Smooth muscle cell (in vitro differentiated cells): ENCODE results near the gene SEPTIN12. TPM values are rescaled to one million over a fixed set of nuclear protein-coding genes. Genes with fewer than 3 reads are reported as not detected.

Experiments used
- DNase-seq: peaks from one replicate; lab custom pipeline; 2025; ENCODE audit not compliant: unreplicated experiment; lab: John Stamatoyannopoulos, UW
- H2AFZ ChIP-seq: fragments of 200-600 bp; sonication (generic); 2 replicates; pipeline ENCODE4 v1.6.0; 2016; ENCODE audit warnings: antibody characterized with exemption, low read depth, mild to moderate bottlenecking
- H3F3A ChIP-seq: fragments of 200-600 bp; sonication (generic); 2 replicates; pipeline ENCODE4 v1.6.0; 2017; ENCODE audit warnings: antibody characterized with exemption, low read depth
- H3K27ac ChIP-seq: fragments of 200-600 bp; sonication (generic); 2 replicates; pipeline ENCODE4 v1.5.1; 2016; ENCODE audit warnings: low read depth, mild to moderate bottlenecking
- H3K27me3 ChIP-seq: fragments of 200-600 bp; sonication (generic); 2 replicates; pipeline ENCODE4 v1.6.1; 2016; ENCODE audit warnings: low read depth, mild to moderate bottlenecking
- H3K36me3 ChIP-seq: fragments of 200-600 bp; sonication (generic); 2 replicates; pipeline ENCODE4 v1.5.1; 2016; ENCODE audit warnings: low read depth
- H3K4me1 ChIP-seq: fragments of 200-600 bp; sonication (generic); 2 replicates; pipeline ENCODE4 v1.5.1; 2016; ENCODE audit warnings: low read depth
- H3K4me2 ChIP-seq: fragments of 200-600 bp; sonication (generic); 2 replicates; pipeline ENCODE4 v1.6.0; 2016; ENCODE audit warnings: mild to moderate bottlenecking
- H3K4me3 ChIP-seq: fragments of 200-600 bp; sonication (generic); 2 replicates; pipeline ENCODE4 v1.5.1; 2016; ENCODE audit warnings: mild to moderate bottlenecking
- H3K79me2 ChIP-seq: fragments of 200-600 bp; sonication (generic); 2 replicates; pipeline ENCODE4 v1.6.0; 2016; ENCODE audit warnings: low read depth, mild to moderate bottlenecking
- H3K9ac ChIP-seq: fragments of 200-600 bp; sonication (generic); 2 replicates; pipeline ENCODE4 v1.6.0; 2016; ENCODE audit warnings: low read depth
- H3K9me3 ChIP-seq: fragments of 200-600 bp; sonication (generic); replicated peaks from 2 replicates; pipeline ENCODE4 v1.5.1; 2016; ENCODE audit warnings: low read depth
- H4K20me1 ChIP-seq: fragments of 200-600 bp; sonication (generic); 2 replicates; pipeline ENCODE4 v1.6.0; 2016; ENCODE audit warnings: low read depth
- CTCF ChIP-seq: fragments of 200-600 bp; sonication (generic); IDR thresholded peaks from 2 replicates; pipeline ENCODE4 v1.5.1; 2017; ENCODE audit warnings: borderline replicate concordance, mild to moderate bottlenecking, antibody characterized with exemption; ENCODE audit not compliant: insufficient read depth, poor library complexity, severe bottlenecking
- WGBS: methylation state at CpG from one replicate; pipeline ENCODE4 v1.1.7; 2016; ENCODE audit warnings: low lambda C conversion rate; 5-methylcytosine and 5-hydroxymethylcytosine counted together
- polyA plus RNA-seq: library from polyadenylated mRNA; unstranded; fragments of >200 nt; fragmentation: Nextera tagmentation; extraction: Ambion mirVana; gene quantifications from 2 replicates; pipeline ENCODE4 v1.2.1, GENCODE V29; 2016
- total RNA-seq: library from RNA; depleted of rRNA; stranded (reverse); fragments of >200 nt; gene quantifications from 2 replicates; pipeline ENCODE4 v1.2.3, GENCODE V29; 2014

SEPTIN12 gene
- total and polyA plus RNA-seq, 2 experiments from 2014 or later: not detected

GRCh38 chr16:4777339-4778049 lies 10.7 kb downstream of the SEPTIN12 start:
- Histone ChIP-seq H3K27me3 (no peaks in the 10 kb centered on the region), H3K4me3 (no peak overlapping the region), H4K20me1 (no peaks in the 10 kb centered on the region), H3K27ac (no peak overlapping the region), H3K4me1 (no peaks in the 10 kb centered on the region), H3K9me3 (no peaks in the 10 kb centered on the region), H3K36me3 (no peaks in the 10 kb centered on the region), H3K79me2 (no peaks in the 10 kb centered on the region), H3K4me2 (no peak overlapping the region), H3F3A (no peaks in the 10 kb centered on the region), H3K9ac (no peak overlapping the region), H2AFZ (no peak overlapping the region)
- DNase-seq: no peak
- 85% methylated on average over 12 of the region's 17 CpGs for WGBS
- TF ChIP-seq CTCF: no peak

GRCh38 chr16:4776141-4776705 lies 11.9 kb downstream of the SEPTIN12 start:
- no peaks in the 10 kb centered on the region for H3K27me3 ChIP-seq
- H2AFZ ChIP-seq: no peak overlapping the region
- DNase-seq: no peak
- no peak overlapping the region for H3K27ac ChIP-seq
- H3K4me2 ChIP-seq: no peak overlapping the region
- no peaks in the 10 kb centered on the region for H3K79me2 ChIP-seq
- H3F3A ChIP-seq: no peaks in the 10 kb centered on the region
- 97% methylated on average over 2 of the region's 2 CpGs for WGBS
- no peak overlapping the region for H3K9ac ChIP-seq
- H3K36me3 ChIP-seq: no peaks in the 10 kb centered on the region
- H4K20me1 ChIP-seq: no peaks in the 10 kb centered on the region
- TF ChIP-seq CTCF: no peak
- H3K4me1 ChIP-seq: no peaks in the 10 kb centered on the region
- no peaks in the 10 kb centered on the region for H3K9me3 ChIP-seq
- H3K4me3 ChIP-seq: no peak overlapping the region

GRCh38 chr16:4775005-4775404 lies 13.1 kb downstream of the SEPTIN12 start:
- Histone ChIP-seq H3F3A (no peaks in the 10 kb centered on the region), H3K4me1 (no peaks in the 10 kb centered on the region), H4K20me1 (no peaks in the 10 kb centered on the region), H3K27ac (no peak overlapping the region), H3K36me3 (no peaks in the 10 kb centered on the region), H3K9me3 (no peaks in the 10 kb centered on the region), H2AFZ (no peak overlapping the region), H3K4me3 (no peak overlapping the region), H3K27me3 (no peaks in the 10 kb centered on the region), H3K4me2 (no peak overlapping the region), H3K9ac (no peak overlapping the region), H3K79me2 (no peaks in the 10 kb centered on the region)
- TF ChIP-seq CTCF: no peak
- no peak for DNase-seq
- WGBS: 81% methylated on average over 6 of the region's 13 CpGs

- no peaks in the 10 kb centered on the region for H3K36me3 ChIP-seq
- WGBS: 85% methylated on average over 5 of the region's 5 CpGs
- H3K27me3 ChIP-seq: no peaks in the 10 kb centered on the region
Observed at GRCh38 chr16:4772351-4772750, 15.8 kb downstream of the SEPTIN12 start.

More at GRCh38 chr16:4772351-4772750, 15.8 kb downstream of the SEPTIN12 start:
- no peaks in the 10 kb centered on the region for H4K20me1 ChIP-seq
- H2AFZ ChIP-seq: no peak overlapping the region
- no peaks in the 10 kb centered on the region for H3K9me3 ChIP-seq
- H3K79me2 ChIP-seq: no peaks in the 10 kb centered on the region
- no peak for TF ChIP-seq CTCF
- H3K9ac ChIP-seq: no peak overlapping the region
- DNase-seq: no peak
- H3K4me1 ChIP-seq: peaks cover 7% of the 10 kb centered on the region
- no peak overlapping the region for H3K4me3 ChIP-seq
- H3K27ac ChIP-seq: no peak overlapping the region
- no peak overlapping the region for H3K4me2 ChIP-seq
- peaks cover 9% of the 10 kb centered on the region for H3F3A ChIP-seq
